COR-L47 (cell line): ENCODE measurements around the gene C17orf114.

Source experiments
- DNase-seq: peaks from one replicate; lab custom pipeline; 2025; lab: John Stamatoyannopoulos, UW

Gene C17orf114

GRCh38 chr17:4823373-4824089 lies 21.4 kb upstream of the C17orf114 start:
- DNase-seq: no peak

DNA sequence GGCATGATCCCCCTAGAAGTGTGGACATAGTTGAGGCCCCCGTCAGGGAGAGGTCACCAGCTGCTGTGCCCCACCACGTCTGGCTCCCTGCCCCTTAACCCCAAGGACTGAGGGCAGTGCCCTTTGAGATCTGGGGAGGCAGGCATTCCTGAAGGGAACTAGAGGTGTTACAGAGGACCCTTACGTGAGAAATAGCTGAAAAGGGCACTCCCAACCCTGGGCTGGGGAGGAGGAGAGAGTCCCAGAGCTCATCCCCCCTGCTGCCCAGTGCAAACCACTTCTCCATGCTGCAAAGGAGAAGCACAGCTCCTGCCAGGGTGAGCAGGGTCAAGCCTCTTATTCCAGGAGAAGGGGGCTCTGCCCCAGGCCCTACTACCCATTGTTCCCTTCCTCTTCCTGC lies 20.7 kb upstream of the C17orf114 start:
- no peak for DNase-seq

GRCh38 chr17:4818276-4818675 lies 16.1 kb upstream of the C17orf114 start:
- DNase-seq: no peak

DNA sequence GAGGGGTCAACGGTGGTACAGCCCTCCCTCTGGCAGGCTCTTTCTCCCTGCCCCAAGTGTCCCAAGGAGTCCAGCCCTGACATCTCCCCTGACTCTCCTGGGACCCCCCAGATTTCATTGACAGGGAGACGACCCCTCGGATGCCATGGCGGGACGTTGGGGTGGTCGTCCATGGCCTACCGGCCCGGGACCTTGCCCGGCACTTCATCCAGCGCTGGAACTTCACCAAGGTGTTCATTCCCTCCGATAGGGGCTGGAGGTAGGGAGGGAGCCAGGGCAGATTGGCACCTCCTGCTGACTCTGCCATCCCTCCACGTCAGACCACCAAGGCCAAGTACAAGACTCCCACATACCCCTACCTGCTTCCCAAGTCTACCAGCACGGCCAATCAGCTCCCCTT lies 14.7 kb upstream of the C17orf114 start:
- DNase-seq: no peak

GRCh38 chr17:4815043-4815675 lies 13.0 kb upstream of the C17orf114 start:
- DNase-seq: no peak

DNA sequence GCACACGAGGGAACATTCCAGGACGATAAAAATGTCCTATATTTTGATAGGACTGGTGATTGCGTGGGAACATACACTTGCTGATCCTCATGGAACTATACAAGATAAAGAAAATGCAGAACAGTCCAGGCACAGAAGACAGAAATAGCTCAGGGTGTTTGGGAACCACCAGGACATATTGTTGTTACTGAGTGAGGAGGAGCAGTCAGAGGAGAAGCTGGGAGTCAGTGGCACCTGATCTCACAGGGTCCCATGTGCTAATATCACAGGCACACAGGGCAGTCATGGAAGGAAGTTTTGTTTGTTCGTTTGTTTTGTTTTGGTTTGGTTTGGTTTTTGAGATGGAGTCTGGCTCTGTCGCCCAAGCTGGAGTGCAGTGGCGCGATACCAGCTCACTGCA lies 10.6 kb upstream of the C17orf114 start:
- DNase-seq: no peak

GRCh38 chr17:4811471-4811870 lies 9.3 kb upstream of the C17orf114 start:
- no peak for DNase-seq

DNA sequence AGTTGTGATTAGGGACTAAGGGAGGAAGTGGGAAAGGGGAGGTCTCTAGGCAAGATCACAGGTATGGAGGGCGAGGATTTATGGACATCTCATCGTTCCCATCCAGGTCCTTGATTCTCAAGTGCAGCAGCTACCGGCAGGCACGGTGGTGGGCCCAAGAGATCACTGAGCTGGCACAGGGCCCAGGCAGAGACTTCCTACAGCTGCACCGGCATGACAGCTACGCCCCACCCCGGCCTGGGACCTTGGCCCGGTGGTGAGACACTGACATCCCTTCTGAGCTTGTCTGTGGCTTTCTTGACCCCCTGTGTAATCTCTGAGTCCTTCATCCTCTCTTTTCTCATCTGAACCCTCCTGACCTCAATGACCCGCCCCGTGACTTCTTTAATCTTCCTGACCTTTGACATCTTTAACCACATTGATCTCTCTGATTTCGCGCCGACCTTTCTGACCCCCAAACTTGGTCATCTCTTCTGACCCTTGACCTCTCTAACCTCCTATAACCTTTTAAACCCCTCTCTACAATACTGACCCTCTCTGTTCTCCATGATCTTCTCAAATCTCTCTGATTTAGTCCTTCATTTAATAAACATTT lies 8.7 kb upstream of the C17orf114 start:
- DNase-seq: no peak

GRCh38 chr17:4808378-4808767 lies 6.2 kb upstream of the C17orf114 start:
- DNase-seq: no peak

DNA sequence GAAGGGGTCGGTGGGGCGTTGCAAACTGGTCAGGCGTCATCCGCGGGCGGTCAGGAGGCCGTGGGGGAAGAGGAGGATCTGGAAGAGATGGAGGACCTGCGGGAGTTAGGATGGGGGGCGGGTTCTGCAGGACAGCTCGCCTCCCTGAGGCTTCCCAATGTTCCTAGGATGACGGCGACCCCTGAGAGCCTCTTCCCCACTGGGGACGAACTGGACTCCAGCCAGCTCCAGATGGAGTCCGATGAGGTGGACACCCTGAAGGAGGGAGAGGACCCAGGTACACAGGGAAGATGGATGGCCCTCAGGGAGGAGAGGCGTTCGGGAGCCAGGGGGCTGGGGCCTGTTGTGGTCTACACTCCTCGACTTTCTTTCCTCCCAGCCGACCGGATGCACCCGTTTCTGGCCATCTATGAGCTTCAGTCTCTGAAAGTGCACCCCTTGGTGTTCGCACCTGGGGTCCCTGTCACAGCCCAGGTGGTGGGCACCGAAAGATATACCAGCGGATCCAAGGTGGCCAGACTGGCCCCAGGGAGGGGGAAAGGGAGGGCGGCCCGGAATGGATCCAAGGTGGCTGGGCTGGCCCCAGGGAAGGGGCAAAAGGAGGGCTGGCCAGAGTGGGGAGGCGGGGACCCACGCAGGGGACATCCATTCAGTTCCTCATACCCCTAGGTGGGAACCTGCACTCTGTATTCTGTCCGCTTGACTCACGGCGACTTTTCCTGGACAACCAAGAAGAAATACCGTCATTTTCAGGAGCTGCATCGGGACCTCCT lies 5.7 kb upstream of the C17orf114 start:
- no peak for DNase-seq

DNA sequence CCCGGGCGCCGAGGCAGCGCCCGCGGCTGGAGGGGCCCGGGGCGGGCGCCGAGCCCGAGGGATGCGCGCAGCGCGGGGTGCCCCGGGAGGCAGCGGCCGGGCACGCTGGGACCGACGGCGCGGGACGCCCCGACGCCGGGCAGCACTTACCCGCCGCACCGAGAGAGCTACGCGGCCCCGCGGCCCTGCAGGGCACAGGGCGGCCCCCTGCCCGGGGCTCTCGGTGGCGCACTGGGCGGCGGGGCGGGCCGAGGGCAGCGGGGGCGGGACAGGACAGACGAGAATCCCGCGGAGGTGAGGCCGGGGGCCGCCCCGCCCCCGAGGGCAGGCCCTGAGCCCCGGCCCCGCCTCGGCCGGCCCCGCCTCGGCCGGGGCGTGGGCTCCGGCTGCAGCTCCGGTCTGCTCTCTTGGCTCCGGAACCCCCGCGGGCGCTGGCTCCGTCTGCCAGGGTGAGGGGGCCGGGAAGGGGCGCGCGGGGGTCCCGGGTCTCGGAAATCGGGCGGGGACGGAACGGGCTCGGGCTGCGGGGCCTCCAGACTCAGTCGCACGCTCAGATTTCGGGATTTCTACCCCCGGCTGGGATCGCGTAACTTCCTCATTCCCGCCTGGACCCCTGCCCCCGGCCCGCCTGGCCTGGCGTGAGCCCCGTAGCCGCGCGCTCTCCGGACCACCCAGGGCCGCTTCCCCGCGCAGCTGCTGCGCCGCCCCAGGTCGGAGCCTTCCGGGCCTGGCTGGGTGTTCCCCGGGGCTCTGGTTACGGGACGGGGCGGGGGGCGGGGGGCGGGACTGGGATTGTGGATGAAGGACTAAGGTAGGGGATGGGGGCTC lies 4.9 kb upstream of the C17orf114 start, which contains the start of gene PLD2:
TSS of gene PLD2 (plus strand) at position 376 of the 828 bp plus-strand sequence. CDS start 621 bp downstream, outside the sequence.
- peak; percentile 21 for DNase-seq

- no peak for DNase-seq
Measured at GRCh38 chr17:4806456-4806776, 4.3 kb upstream of the C17orf114 start.

- no peak for DNase-seq
Measured at GRCh38 chr17:4800462-4801196, 1.5 kb downstream of the C17orf114 start.

- DNase-seq: no peak
Measured at GRCh38 chr17:4796552-4796920, 5.6 kb downstream of the C17orf114 start.

DNA sequence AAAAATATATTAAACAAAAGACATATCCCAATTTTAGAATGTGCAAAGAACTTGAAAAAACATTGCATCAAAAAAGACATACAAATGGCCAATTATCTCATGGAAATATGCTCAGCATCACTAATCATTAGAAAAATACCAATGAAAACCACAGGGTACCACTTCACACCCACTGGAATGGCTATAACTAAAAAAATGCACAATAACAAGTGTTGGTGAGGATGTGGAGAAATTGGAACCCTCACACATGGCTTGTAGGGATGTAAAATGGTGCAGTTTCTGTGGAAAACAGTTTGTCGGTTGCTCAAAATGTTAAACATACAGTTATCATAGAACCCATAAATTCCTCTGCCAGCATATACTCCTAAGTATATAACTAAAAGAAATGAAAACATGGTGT lies 7.0 kb downstream of the C17orf114 start:
- DNase-seq: no peak

GRCh38 chr17:4790705-4791088 lies 11.4 kb downstream of the C17orf114 start:
- DNase-seq: no peak

DNA sequence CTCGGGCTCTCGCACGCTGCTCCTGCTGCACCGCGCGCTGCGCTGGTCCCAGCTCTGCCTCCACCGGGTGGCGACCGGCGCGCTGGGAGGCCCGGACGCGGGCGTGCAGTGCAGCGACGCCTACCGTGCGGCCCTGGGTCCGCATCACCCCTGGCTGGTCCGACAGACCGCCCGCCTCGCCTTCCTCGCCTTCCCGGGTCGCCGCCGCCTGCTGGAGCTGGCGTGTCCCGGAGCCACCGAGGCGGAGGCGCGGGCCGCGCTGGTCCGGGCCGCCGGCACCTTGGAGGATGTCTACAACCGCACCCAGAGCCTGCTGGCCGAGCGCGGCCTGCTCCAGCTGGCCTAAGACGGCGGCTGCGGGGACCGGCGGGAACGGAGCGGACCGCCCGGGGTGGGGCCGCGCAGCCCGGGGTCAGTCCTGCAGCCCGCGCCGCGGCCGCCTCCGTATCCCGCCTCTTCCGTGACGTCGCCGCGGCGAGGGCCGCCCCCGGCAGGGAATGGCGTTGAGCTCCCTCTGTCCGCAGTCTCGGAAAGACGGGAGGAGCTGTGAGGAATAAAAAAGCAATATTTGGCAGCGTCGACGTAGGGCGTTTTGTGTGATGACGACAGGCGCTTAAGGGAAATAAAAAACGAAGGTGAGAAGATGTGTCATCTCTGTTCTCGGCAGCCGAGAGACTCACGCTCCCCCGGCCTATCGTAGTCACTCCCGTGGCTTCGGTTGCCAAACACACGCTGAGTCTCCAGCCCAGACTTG lies 12.0 kb downstream of the C17orf114 start:
- DNase-seq: peak; percentile 57

GRCh38 chr17:4789701-4789950 lies 12.5 kb downstream of the C17orf114 start:
- DNase-seq: no peak

DNA sequence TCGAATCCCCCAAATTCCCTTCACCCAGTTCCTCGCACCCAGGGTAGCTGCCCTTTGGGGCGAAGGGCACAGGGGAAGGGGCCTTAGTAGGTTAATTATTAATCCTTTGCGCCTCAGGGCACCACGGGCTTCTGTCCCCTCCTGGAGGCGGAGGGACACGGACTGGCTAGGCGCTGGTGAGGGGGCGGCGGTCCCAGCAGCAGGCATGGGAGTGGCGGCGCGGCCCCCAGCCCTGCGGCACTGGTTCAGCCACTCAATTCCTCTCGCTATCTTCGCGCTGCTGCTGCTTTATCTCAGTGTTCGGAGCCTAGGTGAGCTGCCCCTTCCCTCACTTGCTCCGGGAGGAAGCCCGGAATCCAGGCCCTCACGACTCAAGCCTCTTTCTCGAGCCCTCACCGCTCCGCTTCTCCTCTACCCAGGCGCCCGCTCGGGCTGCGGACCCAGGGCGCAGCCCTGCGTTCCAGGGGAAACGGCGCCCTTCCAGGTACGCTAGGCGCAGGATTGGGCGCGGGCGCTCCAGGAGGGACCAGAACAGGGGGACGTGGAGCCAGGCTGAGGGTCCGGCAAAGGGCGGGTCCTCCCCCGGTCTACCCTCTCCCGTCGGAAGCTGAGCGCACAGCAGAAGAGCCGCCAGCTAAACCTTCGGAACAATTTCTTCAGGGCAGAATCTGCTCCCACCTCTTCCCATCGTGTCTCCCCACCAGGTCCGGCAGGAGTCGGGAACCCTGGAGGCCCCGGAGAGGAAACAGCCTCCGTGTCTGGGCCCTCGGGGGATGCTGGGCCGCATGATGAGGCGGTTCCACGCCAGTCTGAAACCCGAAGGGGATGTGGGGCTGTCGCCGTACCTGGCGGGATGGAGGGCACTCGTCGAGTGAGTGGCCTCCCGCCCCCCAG lies 13.1 kb downstream of the C17orf114 start, which contains the start of gene GLTPD2:
TSS of gene GLTPD2 (plus strand) at position 158 of the 894 bp plus-strand sequence. CDS start at position 206, 48 bp downstream.
- no peak for DNase-seq
